Activated T-cell treated with anti-CD3 and anti-CD28 coated beads for 48 hours (primary cell): Measurements from ENCODE around the gene ZNF35.
"Not testable (repeated sequence)": the region's sequence is repeated elsewhere in the genome, so short reads cannot be mapped to it uniquely, and the experiment has no call there.

Source experiments
- DNase-seq: peaks from one replicate; pipeline ENCODE4 v3.0.0-alpha.2; 2020; ENCODE audit warnings: low read depth

The ZNF35 gene

DNA sequence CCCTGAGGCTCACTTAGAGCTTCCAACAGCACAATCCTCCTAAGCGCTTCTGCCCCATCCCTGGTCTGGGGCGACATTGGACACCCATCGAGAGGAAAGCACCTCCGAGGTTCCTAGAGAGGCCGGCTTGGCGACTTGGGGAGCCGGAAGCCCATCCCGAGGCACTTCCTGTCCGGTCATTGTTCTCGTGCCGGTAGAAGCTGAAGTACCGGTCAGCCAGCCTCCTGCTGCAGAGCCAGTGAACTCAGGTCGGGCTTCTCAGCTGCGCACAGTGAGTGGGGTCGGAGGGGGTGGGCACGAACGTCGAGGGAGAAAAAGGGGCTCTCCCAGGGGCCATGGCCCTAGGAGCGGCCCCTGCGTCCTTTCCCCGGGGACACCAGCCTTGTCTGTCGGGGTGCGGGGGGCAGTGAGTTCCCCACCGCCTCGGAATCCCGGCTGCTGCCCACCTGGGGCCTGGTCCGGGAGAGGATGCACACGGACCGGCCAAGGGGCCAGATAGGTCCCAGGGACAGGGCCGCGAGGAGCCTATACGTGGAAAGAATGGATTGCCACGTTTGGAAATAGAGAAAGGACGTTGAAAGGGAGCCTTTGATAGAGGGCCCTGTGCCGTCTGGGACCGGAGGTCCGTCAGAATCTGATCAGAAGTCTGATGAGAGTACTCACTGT, at the start of gene ZNF35:
Gene ZNF35 (plus strand): TSS at position 169 of the 666 bp plus-strand sequence. CDS start 2,336 bp downstream, outside the sequence.
- DNase-seq, result peak; percentile 50

DNA sequence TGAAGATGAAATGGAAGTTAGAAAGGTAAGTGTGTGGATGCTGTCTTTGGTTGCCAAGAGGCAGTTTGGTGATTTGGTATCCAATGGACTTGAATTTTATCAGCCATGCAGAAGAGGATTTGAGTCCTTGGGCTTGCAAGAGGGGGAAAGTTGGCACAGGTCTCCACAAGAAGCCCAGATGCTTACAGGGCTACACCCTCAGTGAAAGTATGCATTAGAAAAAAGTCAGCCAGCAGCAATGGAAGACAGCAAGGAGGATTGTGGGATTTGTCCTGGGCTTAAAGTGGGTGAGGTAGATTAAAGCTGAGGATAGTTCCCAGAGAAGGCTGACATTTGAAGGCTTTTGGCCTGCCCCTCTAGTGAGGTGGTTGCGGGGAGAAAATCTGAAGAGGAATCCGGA, 46.8 kb upstream of the ZNF35 start:
- no peak for DNase-seq

GRCh38 chr3:44612678-44613077, 35.9 kb upstream of the ZNF35 start:
- no peak for DNase-seq

DNA sequence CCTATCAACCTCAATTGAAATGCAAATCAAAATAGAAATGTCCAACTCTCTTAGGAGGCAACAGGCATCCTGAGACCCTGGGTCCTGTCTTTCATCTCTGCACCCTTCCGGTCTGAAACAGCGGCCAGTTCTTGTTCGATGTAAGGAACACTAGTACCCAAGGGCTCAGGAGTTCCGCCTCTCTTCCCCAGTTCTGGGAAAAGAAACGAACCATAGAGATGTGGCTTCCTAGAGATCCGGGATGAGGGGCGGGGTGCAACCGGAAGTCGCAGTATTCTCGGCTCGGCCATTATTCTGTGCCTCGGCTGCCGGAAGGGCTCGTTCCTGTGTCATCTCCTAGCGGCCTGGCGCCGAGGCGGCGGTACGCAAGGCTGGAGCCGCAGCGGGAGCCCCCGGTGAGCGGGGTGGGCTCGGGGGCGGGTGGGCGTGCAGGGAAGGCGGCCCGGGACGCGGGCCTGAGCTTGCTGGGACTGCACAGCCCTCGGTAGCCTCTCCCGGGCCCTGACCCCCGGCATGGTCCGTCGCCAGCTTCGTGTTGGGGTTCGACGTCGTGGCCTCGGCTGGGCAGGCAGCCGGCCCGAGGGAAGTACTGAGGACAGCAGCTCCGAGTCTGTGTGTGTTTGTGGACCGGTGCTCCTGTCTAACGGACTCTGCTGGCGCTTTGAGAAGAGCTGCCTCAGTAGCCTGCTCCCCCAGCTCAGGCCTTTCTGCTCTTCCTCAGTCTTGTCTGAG, 23.6 kb upstream of the ZNF35 start, which contains the start of gene ZNF197:
Gene ZNF197 (plus strand): TSS at position 288 of the 732 bp plus-strand sequence. CDS start 4,119 bp downstream, outside the sequence.
- peak; percentile 57 for DNase-seq

DNA sequence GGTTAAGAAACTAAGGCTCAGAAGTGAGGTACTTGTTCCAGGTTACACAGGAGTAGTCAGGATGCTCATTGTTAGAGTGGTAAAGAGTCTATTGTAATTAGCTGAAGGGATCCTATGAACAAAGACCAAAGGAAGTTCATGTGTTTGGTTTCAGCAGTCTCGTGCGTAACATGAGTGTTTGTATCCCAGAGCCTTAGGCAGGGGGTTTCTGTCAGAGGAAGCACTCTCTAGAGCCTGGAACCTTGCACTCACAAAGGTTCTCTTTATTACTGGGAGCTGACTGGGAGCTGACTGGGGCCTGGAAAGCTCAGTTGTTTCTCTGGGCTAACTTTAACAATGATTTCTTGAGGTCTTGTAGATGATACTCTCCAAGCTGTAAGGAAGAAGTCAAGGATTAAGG, 19.8 kb upstream of the ZNF35 start:
- no peak for DNase-seq

GRCh38 chr3:44632193-44632592, 16.3 kb upstream of the ZNF35 start:
- DNase-seq, result no peak

DNA sequence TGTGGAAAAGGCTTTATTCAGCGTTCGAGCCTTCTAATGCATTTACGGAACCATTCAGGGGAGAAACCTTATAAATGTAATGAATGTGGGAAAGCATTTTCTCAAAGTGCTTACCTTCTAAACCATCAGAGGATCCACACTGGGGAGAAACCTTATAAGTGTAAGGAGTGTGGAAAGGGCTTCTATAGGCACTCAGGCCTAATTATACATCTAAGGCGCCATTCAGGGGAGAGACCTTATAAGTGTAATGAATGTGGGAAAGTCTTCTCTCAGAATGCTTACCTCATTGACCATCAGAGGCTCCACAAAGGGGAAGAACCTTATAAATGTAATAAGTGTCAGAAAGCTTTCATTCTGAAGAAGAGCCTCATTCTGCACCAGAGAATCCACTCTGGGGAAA, 6.2 kb upstream of the ZNF35 start:
- no peak for DNase-seq

GRCh38 chr3:44643024-44643423, 5.5 kb upstream of the ZNF35 start:
- no peak for DNase-seq

DNA sequence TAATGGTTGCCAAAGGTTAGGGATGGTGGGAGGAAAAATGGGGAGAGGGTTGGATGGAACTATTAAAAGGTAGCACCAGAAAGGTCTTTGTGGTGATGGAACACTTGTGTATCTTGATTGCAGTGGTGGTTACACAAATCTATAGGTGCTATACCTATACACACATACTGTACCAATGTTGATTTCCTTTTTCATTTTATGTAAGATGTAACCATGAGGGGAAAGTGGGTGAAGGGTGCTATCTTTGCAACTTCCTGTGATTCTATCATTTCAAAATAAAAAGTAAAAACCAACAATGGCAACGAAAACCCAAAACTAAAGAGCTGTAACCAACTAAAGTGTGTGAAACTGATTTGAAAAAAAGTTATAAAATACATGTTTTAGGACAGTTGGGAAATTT, 761 bp upstream of the ZNF35 start:
- no peak for DNase-seq

GRCh38 chr3:44649709-44650108, 1.2 kb downstream of the ZNF35 start:
- DNase-seq, result no peak

- no peak for DNase-seq
These were observed 5.5 kb downstream of the ZNF35 start for GRCh38 chr3:44654039-44654438.

DNA sequence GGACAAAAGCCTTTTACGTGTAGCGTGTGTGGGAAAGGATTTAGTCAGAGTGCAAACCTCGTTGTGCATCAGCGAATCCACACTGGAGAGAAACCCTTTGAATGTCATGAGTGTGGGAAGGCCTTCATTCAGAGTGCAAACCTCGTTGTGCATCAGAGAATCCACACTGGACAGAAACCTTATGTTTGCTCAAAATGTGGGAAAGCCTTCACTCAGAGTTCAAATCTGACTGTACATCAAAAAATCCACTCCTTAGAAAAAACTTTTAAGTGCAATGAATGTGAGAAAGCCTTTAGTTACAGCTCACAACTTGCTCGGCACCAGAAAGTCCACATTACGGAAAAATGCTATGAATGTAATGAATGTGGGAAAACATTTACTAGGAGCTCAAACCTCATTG, 10.5 kb downstream of the ZNF35 start:
- DNase-seq, result no peak

GRCh38 chr3:44659434-44659833, 10.9 kb downstream of the ZNF35 start:
- DNase-seq, result no peak

- no peak for DNase-seq
These were observed 12.7 kb downstream of the ZNF35 start for GRCh38 chr3:44661189-44661588.

GRCh38 chr3:44665173-44665572, 16.6 kb downstream of the ZNF35 start:
- DNase-seq, result no peak

DNA sequence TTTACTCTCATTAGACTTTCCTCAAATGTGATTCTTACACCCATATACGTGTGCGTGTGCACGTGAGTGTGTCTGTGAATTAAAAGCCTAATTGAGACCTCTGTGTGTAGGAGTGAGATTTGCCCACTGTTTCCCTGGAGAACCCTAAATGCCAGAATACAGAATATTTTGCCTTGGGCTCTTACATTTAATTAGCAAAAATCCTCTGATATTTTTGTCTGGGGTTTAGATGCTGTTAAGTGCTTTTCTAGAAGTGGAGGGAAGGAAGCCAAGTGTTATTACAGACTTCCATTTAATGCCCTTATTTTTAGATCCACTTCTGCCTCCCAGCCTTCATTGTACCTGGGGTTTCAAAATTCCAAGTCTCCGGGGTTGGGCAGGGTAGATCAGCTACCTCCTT, 17.8 kb downstream of the ZNF35 start:
- DNase-seq, result no peak

GRCh38 chr3:44669760-44670159, 21.2 kb downstream of the ZNF35 start:
- DNase-seq, result no peak

DNA sequence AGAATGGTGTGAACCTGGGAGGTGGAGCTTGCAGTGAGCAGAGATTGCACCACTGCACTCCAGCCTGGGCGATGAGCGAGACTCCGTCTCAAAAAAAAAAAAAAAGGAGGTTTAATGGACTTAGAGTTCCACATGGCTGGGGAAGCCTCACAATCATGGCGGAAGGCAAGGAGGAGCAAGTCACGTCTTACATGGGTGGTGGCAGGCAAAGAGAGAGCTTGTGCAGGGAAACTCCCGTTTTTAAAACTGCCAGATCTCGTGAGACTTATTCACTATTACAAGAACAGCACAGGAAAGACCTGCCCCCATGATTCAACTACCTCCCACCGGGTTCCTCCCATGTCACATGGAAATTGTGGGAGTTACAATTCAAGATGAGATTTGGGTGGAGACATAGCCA, 24.9 kb downstream of the ZNF35 start:
- not testable (repeated sequence) for DNase-seq

GRCh38 chr3:44674211-44674610, 25.7 kb downstream of the ZNF35 start:
- no peak for DNase-seq

DNA sequence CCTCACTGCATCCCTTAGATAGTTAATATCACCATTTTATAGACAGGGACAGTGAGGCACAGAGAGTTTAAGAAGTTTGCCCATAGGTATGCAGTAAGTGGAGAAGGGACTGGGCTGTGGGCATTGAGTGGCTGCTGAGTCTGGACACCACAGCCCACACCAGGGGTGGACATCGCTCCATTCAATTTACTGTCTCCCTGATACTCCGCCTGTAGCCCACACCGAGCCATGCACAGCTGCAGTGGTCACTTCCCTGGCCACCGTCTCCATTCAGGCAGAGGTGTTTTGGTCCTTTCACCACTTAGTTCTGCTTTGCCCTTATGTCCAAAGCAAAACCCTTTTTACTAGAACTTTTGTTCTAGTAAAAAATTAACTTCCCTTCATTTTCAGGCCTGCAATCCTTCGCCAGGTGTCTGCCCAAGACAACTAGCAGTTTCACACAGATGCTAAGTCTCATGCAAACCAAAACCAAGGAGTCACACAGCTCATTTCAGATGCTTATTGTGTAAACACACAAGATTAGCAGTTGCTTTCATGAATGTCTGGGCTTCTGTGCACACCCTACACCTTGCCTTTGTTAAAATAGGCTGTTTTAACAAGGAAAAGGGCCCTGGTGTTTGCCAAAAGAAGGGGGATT, 30.1 kb downstream of the ZNF35 start:
- no peak for DNase-seq

DNA sequence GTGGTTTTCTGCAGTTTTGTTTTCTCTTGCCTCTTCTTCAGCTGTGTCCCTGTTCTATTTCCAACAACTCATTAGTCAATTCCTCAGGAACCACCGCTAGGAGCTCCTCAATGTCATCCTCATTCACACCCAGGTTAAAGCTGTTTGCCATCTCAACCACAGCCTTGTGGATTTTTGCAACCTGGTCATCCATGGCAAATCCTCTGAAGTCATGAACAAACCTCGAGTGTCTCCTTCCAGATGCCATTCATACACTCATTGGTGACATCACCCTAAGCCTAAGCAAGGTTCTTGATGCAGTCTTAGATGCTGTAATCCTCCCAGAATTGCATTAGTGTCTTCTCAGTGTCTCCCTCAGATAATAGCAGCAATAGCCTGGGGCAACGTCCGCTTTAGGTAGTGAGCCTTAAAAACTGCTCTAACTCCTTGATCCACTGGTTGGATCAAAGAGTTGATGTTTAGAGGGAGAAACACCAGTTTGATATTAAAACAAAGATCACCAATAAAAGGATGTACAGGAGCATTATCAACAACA, 32.5 kb downstream of the ZNF35 start:
- no peak for DNase-seq

DNA sequence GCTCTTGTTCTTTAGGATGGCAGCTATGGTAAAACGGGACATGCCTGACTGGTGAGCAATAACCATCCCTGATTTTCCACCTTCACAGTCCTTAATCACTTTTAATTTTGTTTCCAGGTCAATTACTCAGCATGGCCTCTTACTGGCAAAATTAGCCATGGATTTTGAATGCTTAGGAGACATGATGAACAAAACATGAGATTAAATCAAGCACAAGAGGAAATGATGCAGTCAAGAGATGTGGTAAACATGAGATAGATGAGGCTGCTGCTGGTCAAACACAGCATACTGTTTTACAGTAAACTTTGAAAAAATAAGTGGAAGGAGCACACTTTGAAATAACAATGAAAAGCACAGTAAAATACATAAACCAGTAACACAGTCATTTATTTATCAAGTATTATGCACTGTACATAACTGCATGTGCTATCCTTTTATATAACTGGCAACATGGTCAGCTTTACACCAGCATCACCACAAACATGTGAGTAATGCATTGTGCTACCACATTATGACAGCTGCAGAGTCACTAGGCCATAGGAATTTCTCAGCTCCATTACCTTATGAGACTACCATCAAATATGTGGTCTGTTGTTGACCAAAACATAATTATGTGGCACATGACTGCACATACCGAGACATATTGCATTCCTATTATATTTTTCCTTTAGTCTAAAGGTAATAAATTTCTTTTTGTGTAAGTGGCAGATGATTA, 33.8 kb downstream of the ZNF35 start:
- no peak for DNase-seq
